HG03558 (cell line): Measurements from ENCODE around the gene MAD1L1.
"Not testable (repeated sequence)": the region's sequence is repeated elsewhere in the genome, so short reads cannot be mapped to it uniquely, and the experiment has no call there.

Source experiments
- ATAC-seq: cut with Tn5 transposase; IDR thresholded peaks from one replicate; pipeline ENCODE4 v1.9.1; 2021; ENCODE audit warnings: moderate number of reproducible peaks; ENCODE audit not compliant: unreplicated experiment; ENCODE audit errors: extremely low read depth

MAD1L1 gene

GRCh38 chr7:1889556-1890181, 343.1 kb downstream of the MAD1L1 start:
- ATAC-seq, result no peak

DNA sequence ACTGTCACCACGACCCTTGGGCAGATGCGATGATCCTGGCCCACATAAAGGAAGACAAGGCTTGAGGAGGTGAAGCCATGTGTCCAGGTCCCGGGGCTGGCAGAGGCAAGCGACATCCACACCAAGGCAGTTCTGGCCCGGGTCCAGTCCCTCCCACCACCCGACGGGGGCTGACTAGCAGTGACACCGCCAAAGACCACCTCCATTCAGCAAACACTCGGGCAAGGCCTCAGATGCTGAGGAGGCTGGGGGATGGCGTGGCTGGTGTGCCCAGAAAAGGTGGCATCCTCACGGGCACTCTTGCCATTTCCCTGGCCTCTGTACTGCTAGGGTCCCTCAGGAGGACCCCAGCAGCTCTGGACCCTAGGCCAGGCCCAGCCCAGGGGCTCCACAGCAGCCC, 343.7 kb downstream of the MAD1L1 start:
- ATAC-seq, result no peak

DNA sequence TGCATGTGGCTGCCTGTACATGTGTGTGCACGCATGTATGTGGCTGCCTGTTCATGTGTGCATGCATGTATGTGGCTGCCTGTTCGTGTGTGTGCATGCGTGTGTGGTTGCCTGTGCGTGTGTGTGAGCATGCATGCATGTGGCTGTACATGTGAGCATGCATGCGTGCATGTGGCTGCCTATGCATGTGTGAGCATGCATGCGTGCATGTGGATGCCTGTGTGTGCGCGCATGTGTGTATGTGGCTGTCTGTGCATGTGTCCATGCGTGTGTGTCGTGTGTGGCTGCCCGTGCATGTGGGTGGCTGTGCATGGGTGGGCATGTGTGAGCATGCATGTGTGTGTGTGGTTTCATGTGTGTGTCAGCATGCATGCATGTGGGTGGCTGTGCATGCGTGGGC, 344.3 kb downstream of the MAD1L1 start:
- ATAC-seq, result no peak

- no peak for ATAC-seq
Measured at GRCh38 chr7:1887251-1887650, 345.5 kb downstream of the MAD1L1 start.

GRCh38 chr7:1886361-1887064, 346.2 kb downstream of the MAD1L1 start:
- no peak for ATAC-seq

- ATAC-seq, result no peak
Measured at GRCh38 chr7:1885465-1886226, 347.1 kb downstream of the MAD1L1 start.

DNA sequence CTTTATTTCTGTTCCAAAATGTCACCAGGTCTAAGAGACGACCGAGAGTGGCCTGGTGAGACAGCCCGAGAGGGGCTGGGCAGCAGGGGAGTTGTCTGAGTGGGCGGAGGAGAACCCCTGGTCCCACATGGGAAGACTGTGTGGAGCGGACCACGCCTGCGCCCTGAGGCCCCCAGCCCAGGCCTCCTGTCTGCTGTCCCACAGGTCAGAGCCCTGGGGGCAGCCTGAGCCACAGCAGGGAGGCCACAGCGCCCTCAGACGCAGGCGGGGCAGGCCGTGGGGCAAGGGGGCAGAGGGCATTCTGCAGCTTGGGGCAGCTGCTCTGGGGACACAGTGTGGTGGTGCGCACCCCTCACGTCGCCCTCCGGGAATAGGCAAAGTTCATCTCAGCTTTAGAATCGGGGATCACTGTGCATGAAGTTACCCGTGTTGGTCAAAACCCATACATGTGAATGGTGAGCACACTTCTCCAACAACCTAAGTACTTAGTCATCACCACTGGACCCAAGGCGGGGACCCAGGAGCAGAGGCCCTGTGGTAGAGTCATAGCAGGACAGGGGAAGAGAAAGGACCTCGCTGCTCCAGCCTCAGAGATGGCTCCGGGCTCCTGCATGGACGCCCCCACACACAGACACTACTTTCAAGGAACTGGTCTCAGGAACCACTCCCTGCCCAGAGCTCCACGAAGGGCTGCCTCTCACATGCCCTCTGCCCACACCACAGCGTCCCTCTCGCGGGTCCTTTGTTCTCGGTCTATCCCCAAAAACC, 348.0 kb downstream of the MAD1L1 start:
- no peak for ATAC-seq

DNA sequence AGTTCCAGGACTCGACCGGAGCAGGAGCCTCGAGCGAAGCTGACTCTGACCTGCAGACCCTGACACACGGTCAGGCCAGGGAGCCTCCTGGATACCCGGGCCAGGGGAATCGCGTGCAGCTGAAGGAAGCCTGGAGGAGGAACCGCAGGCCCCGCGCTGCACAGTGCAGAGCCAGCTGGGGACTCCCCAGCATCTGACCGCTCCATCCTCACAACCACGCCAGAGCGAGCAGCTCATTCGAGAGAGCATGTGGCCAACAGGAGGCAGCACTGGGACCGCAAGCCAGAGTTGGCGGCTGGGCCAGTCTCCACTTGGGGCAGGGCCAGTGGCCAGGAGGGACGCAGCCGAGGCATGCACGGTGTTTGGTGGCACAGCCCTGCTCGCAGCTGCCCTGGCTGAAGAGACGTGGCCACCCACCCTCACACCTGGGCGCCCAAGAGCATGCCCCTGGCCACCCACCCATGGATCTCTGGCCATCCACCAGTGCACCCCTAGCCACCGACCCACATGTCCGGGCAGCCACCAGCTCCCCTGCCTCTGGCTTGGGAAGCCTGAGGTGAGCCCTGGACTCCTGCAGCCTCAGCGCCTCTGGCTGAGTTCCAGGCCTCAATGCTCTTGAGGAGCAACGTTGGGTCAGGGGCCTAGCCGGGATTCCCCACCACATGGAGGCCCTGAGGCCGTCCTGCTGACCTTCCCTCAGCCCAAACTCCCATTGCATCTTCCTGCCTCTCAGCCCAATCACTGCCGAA, 348.7 kb downstream of the MAD1L1 start:
- ATAC-seq, result no peak

DNA sequence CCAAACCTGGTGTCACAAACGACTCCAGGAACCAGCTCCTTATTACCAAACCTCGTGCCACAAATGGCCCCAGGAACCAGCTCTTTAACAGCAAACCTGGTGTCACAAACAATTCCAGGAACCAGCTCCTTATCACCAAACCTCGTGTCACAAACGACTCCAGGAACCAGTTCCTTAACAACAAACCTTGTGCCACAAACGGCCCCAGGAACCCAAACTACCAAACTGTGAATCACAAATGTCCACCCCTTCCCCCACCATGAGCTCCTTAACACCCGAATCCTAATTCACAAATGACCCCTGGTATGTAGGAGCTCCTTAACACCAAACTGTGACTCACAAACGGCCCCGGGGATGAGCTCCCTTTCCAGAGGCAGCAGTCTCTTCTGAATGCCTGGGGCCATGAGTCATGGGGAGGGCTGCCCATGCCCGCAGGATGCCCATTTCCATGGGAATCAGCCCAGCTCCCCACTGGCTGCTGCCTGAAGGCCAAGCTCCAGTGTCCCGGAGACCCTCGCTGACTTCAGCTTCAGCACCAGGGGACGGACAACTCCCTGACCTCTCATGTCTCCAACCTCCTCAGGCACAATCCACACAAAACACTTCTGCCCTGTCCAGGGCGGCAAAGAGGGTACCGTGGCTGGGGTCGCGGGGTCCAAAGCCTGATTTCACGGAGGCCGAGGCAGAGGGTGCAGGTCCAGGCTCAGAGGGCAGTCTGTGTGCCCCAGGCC, 349.5 kb downstream of the MAD1L1 start:
- no peak for ATAC-seq

GRCh38 chr7:1882451-1882850, 350.3 kb downstream of the MAD1L1 start:
- ATAC-seq, result no peak

- no peak for ATAC-seq
Measured at GRCh38 chr7:1881946-1882345, 350.8 kb downstream of the MAD1L1 start.

DNA sequence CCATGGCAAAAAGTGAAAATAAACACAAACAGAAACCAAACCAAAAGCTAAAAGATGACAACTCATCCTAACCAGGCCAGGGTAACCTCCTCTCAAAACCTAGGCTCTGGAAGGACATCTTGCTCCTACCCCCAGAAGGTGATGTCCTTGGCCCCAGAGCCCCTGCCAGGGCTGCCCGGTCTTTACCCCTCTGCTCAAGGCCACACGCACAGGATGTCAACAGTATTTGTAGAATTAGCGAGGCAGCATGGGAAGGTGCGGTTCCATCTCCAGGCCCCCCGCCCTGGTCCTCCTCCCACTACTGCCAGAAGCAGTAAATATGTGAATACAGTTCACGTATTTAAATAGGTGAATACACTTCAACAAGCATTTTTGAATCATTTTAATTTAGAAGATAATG, 356.1 kb downstream of the MAD1L1 start:
- ATAC-seq, result not testable (repeated sequence)

DNA sequence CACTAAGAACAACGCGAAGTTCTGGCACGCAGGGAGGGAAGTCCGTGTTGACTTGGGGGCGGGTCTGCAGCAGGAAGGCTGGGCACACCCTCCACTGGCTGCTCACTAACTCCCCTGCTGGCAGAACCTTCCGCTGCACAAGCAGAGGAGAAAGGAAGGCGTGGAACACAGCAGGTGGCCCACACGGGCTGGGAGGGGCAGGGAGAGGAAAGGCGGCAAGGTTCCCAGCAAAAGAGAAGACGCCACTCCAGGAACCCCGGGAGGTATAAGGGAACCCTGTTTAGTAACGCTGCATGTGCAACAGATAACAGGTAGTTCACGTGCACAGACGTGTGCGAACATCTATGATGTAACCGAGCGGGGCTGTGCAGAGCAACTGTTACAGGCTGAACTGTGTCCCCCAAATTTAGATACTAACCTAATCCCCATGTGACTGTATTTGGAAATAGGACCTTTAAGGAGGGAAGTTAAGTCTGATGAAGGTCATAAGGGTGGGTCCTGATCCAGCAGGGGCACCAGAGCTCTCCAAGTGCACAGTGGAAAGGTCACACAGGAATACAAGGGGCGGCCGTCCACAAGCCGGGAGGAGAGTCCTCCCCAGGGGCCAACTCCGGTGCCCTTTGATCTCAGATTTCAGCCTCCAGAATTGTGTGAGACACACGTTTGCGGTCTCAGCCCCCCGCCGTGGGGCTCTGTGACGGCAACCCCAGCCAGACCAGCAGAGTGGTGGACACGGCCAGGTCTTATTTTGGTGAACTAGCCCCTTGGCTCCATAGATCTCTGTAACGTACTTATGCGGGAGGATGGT, 357.1 kb downstream of the MAD1L1 start:
- ATAC-seq, result not testable (repeated sequence)

DNA sequence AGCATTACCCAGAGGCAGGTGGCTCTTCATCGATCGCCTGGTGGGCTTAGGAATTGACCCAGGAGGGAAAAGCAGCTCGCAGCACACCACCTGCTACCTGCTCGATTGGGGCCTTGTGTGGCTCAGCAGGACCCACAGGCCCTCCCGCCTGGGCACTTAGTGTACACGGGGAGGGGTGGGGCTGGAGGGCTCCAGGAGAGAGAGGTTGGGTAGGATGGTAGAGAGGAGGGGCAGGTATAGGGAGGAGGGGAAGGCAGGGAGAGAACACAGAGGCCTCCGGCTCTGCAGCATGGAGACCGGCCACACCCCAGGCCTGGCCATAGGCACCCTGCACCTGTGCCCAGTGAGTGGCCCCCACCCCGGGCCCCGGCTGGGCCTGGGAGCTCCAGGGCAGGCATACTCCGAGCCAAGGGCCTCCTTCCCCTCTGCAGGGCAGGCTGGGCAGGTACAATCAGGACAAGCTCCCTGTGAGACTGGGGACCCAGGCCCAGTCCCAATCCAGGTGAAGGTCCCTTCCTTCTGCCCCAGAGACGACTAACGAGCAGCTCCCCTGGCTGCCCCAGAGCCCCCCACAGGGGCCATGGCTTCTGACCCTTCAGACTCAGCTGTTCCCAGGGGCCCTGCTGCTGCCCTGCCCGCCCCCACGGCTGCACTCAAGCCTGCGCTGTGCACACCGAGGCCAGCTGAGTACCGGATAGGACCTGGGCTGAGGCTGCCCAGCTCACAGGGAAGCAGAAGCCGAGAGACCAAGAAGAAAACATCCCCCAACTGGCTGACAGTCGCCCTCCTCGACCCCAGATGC, 358.0 kb downstream of the MAD1L1 start:
- ATAC-seq, result not testable (repeated sequence)

DNA sequence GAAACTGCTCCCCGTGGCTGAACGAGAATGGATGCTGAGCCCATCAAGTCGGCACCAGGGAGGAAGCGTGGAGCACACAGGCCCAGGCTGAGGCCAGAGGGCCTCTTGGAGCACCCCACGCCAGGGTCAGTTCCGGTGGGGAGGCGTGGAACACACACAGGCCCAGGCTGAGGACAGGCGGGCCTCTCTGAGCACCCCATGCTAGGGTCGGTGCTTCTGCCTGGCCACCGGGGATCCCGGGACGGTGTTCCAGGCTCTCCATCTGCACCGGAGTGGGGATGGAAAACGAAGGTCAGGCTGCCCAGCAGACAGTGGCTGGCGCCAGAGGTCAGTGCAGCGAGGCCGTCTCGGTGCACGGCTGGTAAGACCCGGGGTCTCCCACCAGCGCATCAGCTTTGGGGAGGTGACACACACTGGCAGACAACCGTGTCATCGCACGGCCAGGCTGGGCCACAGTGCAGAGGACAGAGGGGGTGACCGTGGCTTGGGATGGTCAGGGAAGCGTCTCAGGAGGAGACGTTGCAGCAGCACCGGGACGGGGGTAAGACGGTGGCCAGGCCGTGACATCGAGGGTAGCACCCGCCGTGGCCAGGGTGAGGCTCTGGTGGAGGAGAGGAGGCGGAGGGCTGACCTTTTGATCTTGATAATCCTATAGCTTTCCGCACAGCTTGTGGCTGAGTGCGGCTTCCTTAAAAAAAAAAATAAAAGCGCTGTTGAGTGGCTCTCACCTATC, 358.7 kb downstream of the MAD1L1 start:
- ATAC-seq, result no peak

GRCh38 chr7:1873421-1873820, 359.3 kb downstream of the MAD1L1 start:
- no peak for ATAC-seq

DNA sequence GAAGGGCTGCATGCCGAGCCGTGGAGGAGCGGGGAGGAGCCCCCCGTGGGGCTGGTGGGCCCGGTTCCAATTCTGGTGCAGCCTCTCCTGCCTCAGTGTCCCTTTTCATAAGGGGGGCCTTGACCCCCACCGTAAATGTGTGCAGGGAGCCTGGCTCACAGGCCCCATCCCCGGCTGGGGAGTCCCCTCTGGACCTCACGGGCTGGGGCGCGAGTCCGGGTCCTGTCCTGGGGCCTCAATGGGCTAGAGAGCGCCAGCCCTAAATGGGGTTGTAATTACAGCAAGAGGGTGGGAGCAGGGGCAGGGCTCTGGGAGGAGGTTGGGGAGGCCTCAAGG, 359.7 kb downstream of the MAD1L1 start:
- ATAC-seq, result no peak
